ENCODE results near the gene ARID3A.
"Not testable (repeated sequence)": the region's sequence is repeated elsewhere in the genome, so short reads cannot be mapped to it uniquely, and the experiment has no call there.

ARID3A gene

GRCh38 chr19:948842-949496 lies 23.1 kb downstream of the ARID3A start:
- no peak for DNase-seq

GRCh38 chr19:950352-951066 lies 24.7 kb downstream of the ARID3A start:
- no peak for DNase-seq

GRCh38 chr19:952049-952679 lies 26.3 kb downstream of the ARID3A start:
- DNase-seq: no peak

GRCh38 chr19:952680-953444 lies 27.0 kb downstream of the ARID3A start:
- DNase-seq: peak; percentile 59

- no peak for DNase-seq
These were observed 27.8 kb downstream of the ARID3A start for GRCh38 chr19:953445-954271.

GRCh38 chr19:954272-954671 lies 28.4 kb downstream of the ARID3A start:
- DNase-seq: no peak

- no peak for DNase-seq
These were observed 29.0 kb downstream of the ARID3A start for GRCh38 chr19:954672-955494.

- no peak for DNase-seq
These were observed 30.2 kb downstream of the ARID3A start for GRCh38 chr19:955803-956765.

- peak; percentile 80 for DNase-seq
These were observed 31.1 kb downstream of the ARID3A start for GRCh38 chr19:956766-957440.

GRCh38 chr19:957578-957977 lies 31.7 kb downstream of the ARID3A start:
- DNase-seq: not testable (repeated sequence)

- DNase-seq: peak; percentile 19
These were observed 33.4 kb downstream of the ARID3A start for GRCh38 chr19:958967-959855.

GRCh38 chr19:960020-960419 lies 34.2 kb downstream of the ARID3A start:
- DNase-seq: no peak

GRCh38 chr19:960601-960938 lies 34.7 kb downstream of the ARID3A start:
- DNase-seq: no peak

- no peak for DNase-seq
These were observed 36.2 kb downstream of the ARID3A start for GRCh38 chr19:961866-962620.

GRCh38 chr19:962683-963400 lies 37.0 kb downstream of the ARID3A start:
- DNase-seq: no peak

GRCh38 chr19:963486-963951 lies 37.7 kb downstream of the ARID3A start:
- DNase-seq: no peak

GRCh38 chr19:964116-964520 lies 38.3 kb downstream of the ARID3A start:
- no peak for DNase-seq
